H54 (cell line): ENCODE results near the gene IQSEC2.

Source experiments
- DNase-seq: peaks from one replicate; pipeline ENCODE4 v3.0.0; 2011; ENCODE audit warnings: low spot score, mixed read lengths; ENCODE audit not compliant: insufficient read length
- FAIRE-seq: peaks from 3 replicates; lab custom pipeline; 2011; peaks lifted over from hg19 to GRCh38; lab: Jason Lieb, UNC
- POLR2A ChIP-seq: IDR thresholded peaks from 2 replicates; pipeline ENCODE4 v1.6.1; 2011; ENCODE audit warnings: low read depth, mild to moderate bottlenecking, low read length

Gene IQSEC2

GRCh38 chrX:53288189-53288588, 6.8 kb upstream of the IQSEC2 start:
- DNase-seq: no peak
- TF ChIP-seq POLR2A: no peak
- FAIRE-seq: no peak

GRCh38 chrX:53287493-53288138, 6.2 kb upstream of the IQSEC2 start:
- no peak for TF ChIP-seq POLR2A
- FAIRE-seq (no peak), DNase-seq (peak; percentile 20)

GRCh38 chrX:53286171-53286570, 4.8 kb upstream of the IQSEC2 start:
- no peak for FAIRE-seq
- no peak for TF ChIP-seq POLR2A

GRCh38 chrX:53285591-53285990, 4.2 kb upstream of the IQSEC2 start:
- FAIRE-seq (no peak), DNase-seq (no peak)
- TF ChIP-seq POLR2A: no peak

More at GRCh38 chrX:53286171-53286570, 4.8 kb upstream of the IQSEC2 start:
- DNase-seq: no peak

GRCh38 chrX:53284684-53285447, 3.5 kb upstream of the IQSEC2 start:
- no peak for FAIRE-seq
- no peak for DNase-seq
- no peak for TF ChIP-seq POLR2A

GRCh38 chrX:53283567-53283966, 2.2 kb upstream of the IQSEC2 start:
- no peak for TF ChIP-seq POLR2A
- DNase-seq (no peak), FAIRE-seq (no peak)

- no peak for DNase-seq
- no peak for TF ChIP-seq POLR2A
- no peak for FAIRE-seq
These were observed 1.7 kb upstream of the IQSEC2 start for GRCh38 chrX:53283099-53283498.

- DNase-seq (no peak), FAIRE-seq (no peak)
- TF ChIP-seq POLR2A: no peak
These were observed 745 bp upstream of the IQSEC2 start for GRCh38 chrX:53281963-53282695.

- FAIRE-seq: no peak
- TF ChIP-seq POLR2A: no peak
- no peak for DNase-seq
These were observed 758 bp downstream of the IQSEC2 start for GRCh38 chrX:53280331-53281320.

- FAIRE-seq (no peak), DNase-seq (no peak)
- TF ChIP-seq POLR2A: no peak
These were observed 1.8 kb downstream of the IQSEC2 start for GRCh38 chrX:53279296-53280237.

GRCh38 chrX:53272808-53273337, 8.5 kb downstream of the IQSEC2 start:
- DNase-seq (no peak), FAIRE-seq (no peak)

More at GRCh38 chrX:53272808-53273337, 8.5 kb downstream of the IQSEC2 start:
- no peak for TF ChIP-seq POLR2A
